NCI-H510A treated with DMSO at 0.1 percent for 48 hours (cell line): ENCODE measurements around the gene GNLY.
"Not testable (repeated sequence)": the region's sequence is repeated elsewhere in the genome, so short reads cannot be mapped to it uniquely, and the experiment has no call there.

Experiments used
- DNase-seq: peaks from one replicate; lab custom pipeline; 2025; lab: John Stamatoyannopoulos, UW

The GNLY gene

DNA sequence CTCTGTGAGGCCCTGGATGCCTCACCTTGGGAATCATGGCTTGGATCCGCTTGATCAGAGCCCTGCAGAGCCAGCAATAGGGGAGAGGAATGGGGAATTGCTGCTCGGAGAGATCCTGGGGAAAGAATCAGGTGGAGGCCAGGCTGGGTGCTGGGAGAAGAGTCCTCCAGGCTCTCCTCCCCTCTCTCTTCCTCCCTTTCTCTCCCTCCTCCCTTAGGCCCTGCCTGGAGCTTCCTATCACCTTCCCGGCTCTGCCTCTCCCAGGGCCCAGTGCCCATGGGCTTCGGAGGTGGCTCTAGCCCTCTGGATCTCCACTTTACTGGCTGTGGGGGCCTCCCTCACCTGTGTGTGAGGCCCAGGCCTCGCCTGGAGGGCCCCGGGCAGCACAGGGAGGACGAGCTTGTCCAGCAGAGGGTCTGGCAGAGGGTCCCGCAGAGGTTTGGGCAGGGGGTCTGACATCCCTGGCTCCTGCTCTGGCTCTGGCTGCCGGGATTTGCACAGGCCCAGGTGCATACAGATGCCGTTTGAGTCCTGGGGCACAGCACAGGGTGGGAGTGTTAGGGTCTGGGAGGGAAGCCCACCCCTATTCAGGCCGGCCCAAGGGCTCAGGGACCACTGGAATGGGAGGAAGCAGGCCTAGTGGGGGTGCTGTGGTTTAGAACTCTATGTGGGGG is 28.8 kb upstream of the GNLY start:
- DNase-seq, result no peak

DNA sequence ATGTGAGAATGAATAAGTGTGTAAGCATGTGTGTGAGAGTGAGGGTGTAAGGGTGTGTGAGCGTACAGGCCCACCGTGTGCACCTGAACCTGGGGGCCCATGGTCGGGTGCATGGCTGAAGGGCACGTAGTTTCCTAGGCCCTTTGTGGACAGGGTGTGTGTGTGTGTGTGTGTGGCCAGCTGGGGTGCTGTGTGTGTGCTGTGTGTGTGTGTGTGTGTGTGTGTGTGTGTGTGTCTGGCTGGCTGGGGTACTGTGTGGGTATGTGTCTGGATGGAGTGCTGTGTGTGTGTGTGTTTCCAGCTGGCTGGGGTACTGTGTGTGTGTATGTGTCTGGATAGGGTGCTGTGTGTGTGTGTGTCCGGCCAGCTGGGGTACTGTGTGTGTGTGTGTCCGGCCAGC is 28.1 kb upstream of the GNLY start:
- DNase-seq, result no peak

GRCh38 chr2:85666435-85667316 is 27.5 kb upstream of the GNLY start:
- DNase-seq, result no peak

DNA sequence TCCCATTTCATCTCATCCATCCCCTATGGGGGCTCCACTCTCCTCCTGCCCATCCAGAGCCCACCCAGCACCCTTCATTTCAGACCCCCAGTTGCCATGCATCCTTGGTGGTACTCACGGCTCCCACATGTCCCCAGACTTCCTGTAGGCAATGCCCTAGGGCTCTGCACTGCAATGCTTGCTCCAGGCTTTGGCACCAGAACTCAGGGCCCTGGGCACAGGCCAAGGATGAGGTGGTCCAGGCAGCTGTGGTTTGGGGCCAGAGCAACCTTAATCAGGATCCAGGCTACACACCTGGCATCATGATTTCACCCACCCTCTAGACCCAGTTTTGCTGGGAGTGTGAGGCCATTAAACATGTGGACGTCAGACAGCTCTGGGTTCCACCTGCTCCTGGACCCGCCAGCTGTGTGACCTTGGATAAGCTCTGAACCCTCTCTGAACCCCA is 26.6 kb upstream of the GNLY start:
- DNase-seq, result no peak

DNA sequence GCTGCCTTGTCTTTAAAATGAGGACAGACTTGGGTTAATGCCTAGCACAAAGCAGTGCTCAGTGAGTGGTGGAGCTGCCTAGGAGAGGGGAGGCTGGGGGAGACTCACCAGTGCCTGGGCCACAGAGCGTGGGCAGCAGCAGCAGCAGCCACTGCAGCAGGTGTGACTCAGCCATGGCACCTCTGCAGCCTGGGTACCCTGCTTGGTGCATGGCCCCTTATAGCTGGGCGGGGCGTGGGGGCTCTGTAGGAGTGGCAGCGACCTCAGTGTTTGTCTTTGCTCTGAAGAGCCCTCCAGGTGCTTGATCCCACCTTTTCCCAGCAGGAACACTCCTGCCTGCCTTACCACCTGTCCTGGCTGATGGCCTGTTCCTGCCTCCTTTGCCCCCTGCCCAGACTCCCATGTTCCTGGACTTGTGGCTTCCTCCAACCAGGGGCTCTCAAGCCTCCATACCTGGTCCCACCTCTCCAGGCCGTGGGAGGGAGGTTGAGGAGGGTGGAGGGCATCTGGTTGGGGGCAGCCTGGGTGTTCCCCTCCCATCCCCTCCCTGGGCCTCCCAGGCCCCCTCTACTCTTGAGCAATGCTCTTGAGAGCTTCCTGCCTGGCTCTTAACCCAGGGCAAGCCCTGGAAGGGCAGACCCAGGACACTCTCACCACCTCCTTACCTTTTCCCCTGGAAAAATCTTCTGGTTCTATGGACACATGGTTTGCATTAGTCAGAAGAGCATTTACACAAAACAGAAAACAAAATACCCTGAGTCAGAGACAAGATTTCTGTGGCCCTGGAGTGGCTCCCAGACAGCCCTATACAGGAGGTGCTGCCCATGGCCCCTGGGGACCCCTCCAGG is 25.9 kb upstream of the GNLY start, which contains the start of gene SFTPB:
Gene SFTPB (minus strand): TSS at position 191 of the 848 bp plus-strand sequence. CDS start 16 bp downstream, at position 175.
- DNase-seq, result peak; percentile 95

- DNase-seq, result no peak
Measured at GRCh38 chr2:85668857-85669142, 25.4 kb upstream of the GNLY start.

DNA sequence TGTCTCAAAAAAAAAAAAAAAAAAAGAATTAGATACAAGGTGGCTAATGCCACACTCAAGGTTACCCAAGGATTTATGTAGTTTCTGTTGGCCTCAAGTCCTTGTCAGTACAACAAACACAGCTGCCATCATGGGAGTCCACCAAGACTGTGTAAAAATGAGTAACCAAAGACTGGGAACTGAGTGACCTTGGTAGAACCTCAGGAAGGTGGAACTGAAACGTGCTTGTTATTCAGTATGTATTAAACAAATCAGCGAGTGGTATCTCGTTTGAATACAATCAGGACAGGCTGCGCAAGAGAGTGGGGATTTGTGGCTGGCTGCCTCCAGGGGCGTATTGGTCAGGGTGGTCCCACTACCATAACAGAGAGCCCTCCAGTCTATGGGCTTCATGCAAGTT is 24.6 kb upstream of the GNLY start:
- peak; percentile 16 for DNase-seq

DNA sequence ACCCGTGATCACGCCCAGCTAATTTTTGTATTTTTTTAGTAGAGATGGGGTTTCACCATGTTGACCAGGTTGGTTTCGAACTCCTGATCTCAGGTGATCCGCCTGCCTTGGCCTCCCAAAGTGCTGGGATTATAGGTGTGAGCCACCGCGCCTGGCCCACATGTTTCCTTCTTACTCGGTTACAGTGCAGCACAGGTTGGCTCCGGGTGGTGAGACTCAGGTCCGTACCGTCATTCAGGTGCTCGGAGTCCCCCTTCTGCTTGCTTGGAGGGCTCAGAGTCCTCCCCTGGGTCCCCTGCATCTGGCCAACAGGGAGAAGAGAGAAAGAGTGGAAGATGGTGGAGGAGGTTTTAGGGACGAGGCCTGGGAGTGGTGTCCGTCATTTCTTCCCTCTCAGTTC is 23.7 kb upstream of the GNLY start:
- DNase-seq, result not testable (repeated sequence)

DNA sequence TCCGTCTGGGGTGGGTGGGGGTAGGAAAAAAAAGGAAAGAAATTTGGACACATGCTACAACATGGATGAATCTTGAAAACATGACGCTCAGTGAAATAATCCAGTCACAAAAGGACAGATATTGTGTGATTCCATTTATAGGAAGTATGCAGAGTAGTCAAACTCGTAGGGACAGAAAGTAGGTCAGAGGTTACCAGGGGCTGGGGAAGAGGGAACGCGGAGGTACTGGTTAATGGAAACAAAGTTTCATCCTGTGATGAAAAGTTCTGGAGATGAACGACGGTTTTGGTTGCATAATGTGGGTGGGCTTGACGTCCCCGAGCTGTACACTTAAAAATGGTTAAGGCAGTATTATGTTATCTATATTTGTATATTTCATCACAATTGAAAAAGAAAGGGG is 21.7 kb upstream of the GNLY start:
- no peak for DNase-seq

DNA sequence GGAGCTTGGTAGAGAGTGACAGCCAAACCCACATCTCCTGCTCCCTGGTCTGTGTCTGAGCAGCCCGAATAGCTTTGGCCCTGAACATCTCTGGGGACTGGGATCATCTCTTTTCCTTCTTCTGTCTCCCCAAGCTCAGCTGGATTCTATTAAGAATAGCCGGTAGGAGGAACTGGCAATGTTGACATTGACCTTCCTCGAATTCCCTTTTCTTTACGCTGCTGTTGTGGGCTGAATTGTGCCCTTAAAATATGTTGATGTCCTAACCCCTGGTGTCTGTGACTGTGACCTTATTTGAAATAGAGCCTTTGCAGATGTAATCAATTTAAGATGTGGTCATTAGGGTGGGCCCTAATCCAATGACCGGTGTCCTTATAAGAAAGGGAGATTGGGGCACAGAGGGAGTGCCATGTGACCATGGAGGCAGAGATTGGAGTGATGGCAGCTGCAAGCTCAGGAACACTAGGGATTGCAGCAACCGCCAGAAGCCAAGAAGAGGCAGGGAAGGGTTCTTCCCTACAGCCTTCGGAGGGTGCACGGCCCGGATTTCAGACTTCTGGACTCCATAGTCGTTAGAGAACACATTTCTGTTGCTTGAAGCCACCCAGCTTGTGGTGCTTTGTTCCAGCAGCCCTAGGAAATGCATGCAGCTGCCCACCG is 20.3 kb upstream of the GNLY start:
- DNase-seq, result no peak

- no peak for DNase-seq
Measured at GRCh38 chr2:85674417-85674816, 19.7 kb upstream of the GNLY start.

DNA sequence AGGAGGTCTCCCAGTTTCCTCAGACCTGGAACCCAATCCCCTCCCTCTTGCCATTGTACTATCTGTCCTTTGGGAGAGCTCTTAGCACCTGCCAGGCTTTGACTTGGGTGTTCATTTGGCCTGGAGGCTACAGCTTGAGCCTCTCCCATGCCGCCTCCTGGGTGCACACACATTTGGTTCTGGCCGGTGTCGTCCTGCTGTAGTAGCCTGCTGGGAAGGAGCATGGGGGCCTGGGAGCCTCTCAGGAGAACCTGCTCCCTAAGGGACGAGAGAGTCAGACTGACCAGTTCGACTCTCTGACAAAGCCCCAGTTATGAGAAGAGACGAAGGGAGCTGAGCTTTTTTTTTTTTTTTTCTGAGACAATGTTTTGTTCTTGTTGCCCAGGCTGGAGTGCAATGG is 18.7 kb upstream of the GNLY start:
- DNase-seq, result no peak

DNA sequence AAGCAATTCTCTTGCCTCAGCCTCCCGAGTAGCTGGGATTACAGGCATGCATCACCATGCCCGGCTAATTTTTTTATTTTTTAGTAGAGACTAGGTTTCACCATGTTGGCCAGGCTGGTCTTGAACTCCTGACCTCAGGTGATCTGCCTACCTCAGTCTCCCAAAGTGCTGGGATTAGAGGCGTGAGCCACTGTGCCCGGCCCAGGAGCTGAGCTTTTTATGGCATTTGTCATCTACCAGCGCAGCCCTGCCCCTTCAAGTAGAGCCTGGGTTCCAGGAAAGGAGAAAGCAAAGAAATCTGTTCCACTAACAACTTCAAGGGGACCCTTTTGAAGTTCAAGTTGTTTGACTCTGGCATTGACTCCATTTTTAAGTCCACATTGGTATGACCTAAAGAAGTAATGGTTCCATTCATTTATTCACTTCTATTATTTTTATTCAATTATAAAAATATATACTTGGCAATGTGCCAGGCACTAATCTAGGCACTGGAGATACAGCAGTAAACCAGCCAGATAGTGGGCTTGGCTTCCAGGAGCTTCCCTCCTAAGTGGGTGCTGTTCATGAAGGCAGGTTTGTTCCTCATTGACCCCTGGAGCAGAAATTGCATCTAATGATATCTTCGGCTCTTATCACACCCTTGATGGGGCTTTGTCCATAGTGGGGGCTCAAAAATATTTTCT is 18.2 kb upstream of the GNLY start:
- DNase-seq, result no peak

GRCh38 chr2:85678377-85678776 is 15.8 kb upstream of the GNLY start:
- DNase-seq, result no peak

DNA sequence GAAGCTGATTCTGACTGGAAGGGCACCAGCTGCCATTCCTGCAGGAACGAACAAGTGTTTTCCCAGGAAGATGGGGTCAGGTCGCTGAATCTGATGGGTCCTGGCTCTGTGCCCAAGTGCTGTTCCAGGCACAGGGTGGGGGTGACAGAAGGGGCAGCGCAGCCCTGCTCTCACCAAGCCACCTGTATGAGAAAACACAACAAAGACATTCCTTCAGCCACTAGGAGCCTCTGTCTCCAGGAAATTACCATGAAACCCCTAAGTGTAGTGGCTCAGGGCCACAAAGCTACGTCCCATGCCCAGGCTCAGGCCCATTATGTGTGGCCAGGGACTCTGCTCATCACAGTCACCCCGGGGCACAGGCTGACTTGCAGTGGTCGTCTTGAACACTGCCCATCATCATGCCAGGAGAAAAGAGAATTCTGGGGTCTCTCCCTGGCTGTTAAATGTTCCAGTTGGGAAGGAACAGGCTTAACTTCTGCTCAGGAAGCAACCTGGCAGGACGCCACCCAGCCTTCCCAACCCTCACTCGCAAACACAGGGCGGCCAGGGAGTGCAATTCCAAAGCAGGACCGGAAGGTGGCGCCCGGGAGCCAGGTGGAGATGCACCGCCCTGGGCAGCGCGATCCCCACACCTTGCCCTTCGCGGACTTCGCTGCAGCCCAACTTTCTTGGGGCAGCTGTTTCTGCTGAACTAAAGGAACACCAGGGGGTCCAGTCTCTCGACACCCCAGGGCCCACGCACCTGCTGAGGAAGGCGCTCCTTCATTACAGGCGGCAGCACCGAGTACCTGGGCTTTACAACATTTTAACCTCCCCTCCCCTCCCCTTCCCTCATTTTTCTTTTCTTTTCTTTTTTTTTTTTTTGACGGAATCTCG is 15.1 kb upstream of the GNLY start:
- peak; percentile 82 for DNase-seq

GRCh38 chr2:85680707-85681371 is 13.3 kb upstream of the GNLY start:
- no peak for DNase-seq

GRCh38 chr2:85681372-85681763 is 12.8 kb upstream of the GNLY start:
- no peak for DNase-seq

DNA sequence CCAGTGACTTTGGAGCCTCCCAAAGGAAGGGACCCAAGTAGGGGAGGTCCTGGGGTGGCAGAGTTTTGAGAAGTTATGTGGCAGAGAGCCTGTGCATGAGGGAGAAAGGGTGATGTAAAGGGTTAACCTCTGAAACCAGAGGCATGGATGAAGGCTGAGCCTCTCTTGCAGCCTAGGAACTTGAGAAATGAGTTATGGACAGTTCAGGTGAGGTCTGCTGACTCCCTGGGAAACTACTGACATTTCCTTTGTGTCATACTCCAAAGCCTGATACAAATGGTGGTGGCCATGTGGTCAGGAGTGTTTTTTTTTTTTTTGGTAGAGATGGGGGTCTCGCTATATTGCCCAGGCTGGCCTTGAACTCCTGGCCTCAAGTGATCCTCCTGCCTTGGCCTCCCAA is 12.4 kb upstream of the GNLY start:
- no peak for DNase-seq

- DNase-seq, result no peak
Measured at GRCh38 chr2:85682378-85682777, 11.8 kb upstream of the GNLY start.

DNA sequence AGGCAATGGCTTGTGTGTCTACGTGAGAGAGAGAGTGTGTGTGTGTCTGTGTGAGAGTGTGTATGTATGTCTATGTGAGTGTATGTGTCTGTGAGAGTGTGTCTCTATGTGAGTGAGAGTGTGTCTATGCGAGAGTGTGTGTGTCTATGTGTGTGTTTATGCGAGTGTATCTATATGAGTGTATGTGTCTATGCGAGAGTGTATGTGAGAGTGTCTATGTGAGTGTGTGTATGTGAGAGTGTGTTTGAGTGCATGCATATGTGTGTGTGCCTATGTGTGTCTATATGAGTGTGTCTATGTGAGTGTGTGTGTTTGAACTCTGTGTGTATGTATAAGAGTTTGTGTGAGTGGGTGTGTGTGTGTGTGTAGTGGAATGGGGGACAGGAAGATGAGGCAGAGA is 9.8 kb upstream of the GNLY start:
- no peak for DNase-seq
